Panc1 (cell line): ENCODE results near the gene USP40. TPM values are rescaled to one million over a fixed set of nuclear protein-coding genes. Genes with fewer than 3 reads are reported as not detected.

ENCODE experiments used
- ATAC-seq: fragments of 200-7000 bp; cut with Tn5 transposase; 2 replicates; pipeline ENCODE4 v1.9.1; 2020; ENCODE audit warnings: mild to moderate bottlenecking, moderate library complexity
- BruUV-seq: library from RNA; stranded (reverse); fragments of 400-500 nt; replicated peaks from 2 replicates; lab custom pipeline; 2021; lab: Mats Ljungman, UMichigan
- CTCF ChIA-PET: fragments of 300-600 bp; sonication (Branson Sonifier 250); formaldehyde crosslinking; loops from one replicate; lab custom pipeline; 2022; ENCODE audit warnings: antibody characterized with exemption; lab: Charles Lee
- POLR2A ChIA-PET: fragments of 300-600 bp; sonication (Branson Sonifier 250); formaldehyde crosslinking; loops from one replicate; lab custom pipeline; 2022; ENCODE audit warnings: antibody characterized with exemption; lab: Charles Lee
- DNase-seq: peaks from one replicate; pipeline ENCODE4 v3.0.0-alpha.2; 2010; ENCODE audit warnings: low read depth, low spot score
- H3K27ac ChIP-seq: 2 replicates; pipeline ENCODE4 v1.5.1; 2011; ENCODE audit warnings: mild to moderate bottlenecking, low read length, inconsistent platforms
- H3K27me3 ChIP-seq: fragments of 200-500 bp; sonication (Bioruptor generic); 2 replicates; pipeline ENCODE4 v1.6.0; 2014; ENCODE audit warnings: low read length, inconsistent platforms; ENCODE audit not compliant: control insufficient read depth, insufficient read depth
- H3K36me3 ChIP-seq: fragments of 200-500 bp; sonication (Bioruptor generic); 2 replicates; pipeline ENCODE4 v1.5.1; 2014; ENCODE audit warnings: inconsistent platforms, mild to moderate bottlenecking, low read length, moderate library complexity; ENCODE audit not compliant: control insufficient read depth, insufficient read depth
- H3K4me1 ChIP-seq: 2 replicates; pipeline ENCODE4 v1.5.1; 2011; ENCODE audit warnings: inconsistent platforms, mild to moderate bottlenecking, low read length, moderate library complexity; ENCODE audit not compliant: control insufficient read depth, insufficient read depth
- H3K4me3 ChIP-seq, 2 experiments: 2 replicates each; pipeline ENCODE4 v1.5.1; 2011 to 2012; ENCODE audit warnings: low read depth in 2 of 2, low read length in 2 of 2, mild to moderate bottlenecking in 2 of 2, inconsistent platforms in 1 of 2, moderate library complexity in 1 of 2
- H3K9me3 ChIP-seq: fragments of 200-500 bp; sonication (Bioruptor generic); 2 replicates; pipeline ENCODE4 v1.5.1; 2014; ENCODE audit warnings: low read depth, mild to moderate bottlenecking, inconsistent platforms, low read length, moderate library complexity; ENCODE audit not compliant: control insufficient read depth, insufficient read depth
- CTCF ChIP-seq: fragments of 450-650 bp; IDR thresholded peaks from 2 replicates; pipeline ENCODE4 v1.5.1; 2017; ENCODE audit warnings: mild to moderate bottlenecking
- POLR2AphosphoS5 ChIP-seq: IDR thresholded peaks from 2 replicates; pipeline ENCODE4 v1.6.1; 2012; ENCODE audit warnings: mild to moderate bottlenecking, low read depth, low read length, moderate library complexity
- REST ChIP-seq, 2 experiments: IDR thresholded peaks; 2 replicates each; pipeline ENCODE4 v1.6.1; 2011 to 2012; ENCODE audit warnings: low read depth in 2 of 2, control low read depth in 1 of 2, low read length in 1 of 2, mild to moderate bottlenecking in 1 of 2, moderate library complexity in 1 of 2; ENCODE audit not compliant: insufficient read depth in 1 of 2
- SIN3A ChIP-seq: IDR thresholded peaks from 2 replicates; pipeline ENCODE4 v1.6.1; 2012; ENCODE audit warnings: low read depth, mild to moderate bottlenecking, low read length, moderate library complexity, borderline replicate concordance; ENCODE audit not compliant: insufficient read depth
- TCF7L2 ChIP-seq: IDR thresholded peaks from 2 replicates; pipeline ENCODE4 v1.6.1; 2011; ENCODE audit warnings: mild to moderate bottlenecking, low read depth, low read length, inconsistent platforms
- in situ Hi-C: cut with HindIII; loops from 2 replicates; pipeline ENCODE4 v1.10.0; 2016; ENCODE audit warnings: low sequenced_read_pairs, low pct_unique_long_range_greater_than_20kb
- intact Hi-C: fragments of 100-400 bp; cut with micrococcal nuclease; formaldehyde crosslinking; loops from one replicate; pipeline ENCODE4 v1.10.0; 2022; ENCODE audit not compliant: unreplicated experiment
- total RNA-seq: library from RNA; stranded (reverse); gene quantifications from one replicate; pipeline ENCODE4 v1.2.1, GENCODE V29; 2021; ENCODE audit not compliant: unreplicated experiment

Gene USP40
- total RNA-seq, 1 experiment from 2014 or later = 26.6 TPM

GRCh38 chr2:233491326-233491725 lies 75.3 kb downstream of the USP40 start:
- H3K9me3 ChIP-seq = no peaks in the 10 kb centered on the region
- intact Hi-C loops = no loop called here
- DNase-seq (no peak), ATAC-seq (no peak)
- H3K4me1 ChIP-seq = peaks cover 18% of the 10 kb centered on the region
- ChIA-PET CTCF (no interaction called here), POLR2A (no interaction called here)
- H3K36me3 ChIP-seq = peaks cover 5% of the 10 kb centered on the region; the same call in 1 of the 2 replicates
- no TSS peak for BruUV-seq
- no peaks in the 10 kb centered on the region for H3K27me3 ChIP-seq
- no peak overlapping the region for H3K4me3 ChIP-seq
- no peak for TF ChIP-seq POLR2AphosphoS5
- TF ChIP-seq SIN3A = no peak
- TF ChIP-seq CTCF = no peak
- TF ChIP-seq TCF7L2 = no peak
- TF ChIP-seq REST (IDR thresholded peaks at IDR 0.05; ENCODE audit: insufficient read depth in 1 of 2, low read depth in 2 of 2, low read length in 1 of 2) = no peak
- in situ Hi-C loops = no loop called here
- peak overlapping the region; percentile 61; the same call in 1 of the 2 replicates for H3K27ac ChIP-seq

GRCh38 chr2:233490831-233491230 lies 75.8 kb downstream of the USP40 start:
- Histone ChIP-seq H3K4me1 (peaks cover 21% of the 10 kb centered on the region), H3K27me3 (no peaks in the 10 kb centered on the region)
- CTCF ChIA-PET = no interaction called here

More at GRCh38 chr2:233490831-233491230, 75.8 kb downstream of the USP40 start:
- Histone ChIP-seq H3K27ac (peak overlapping the region; percentile 61; the same call in 1 of the 2 replicates), H3K9me3 (no peaks in the 10 kb centered on the region), H3K36me3 (0 out of 2 replicates have a peak, but pooled peaks cover 3% of the 10 kb centered on the region), H3K4me3 (no peak overlapping the region)
- in situ Hi-C loops = no loop called here
- no TSS peak for BruUV-seq
- intact Hi-C loops = no loop called here
- ATAC-seq (no peak), DNase-seq (no peak)
- POLR2A ChIA-PET = no interaction called here
- no peak for TF ChIP-seq REST (IDR thresholded peaks at IDR 0.05; ENCODE audit: insufficient read depth in 1 of 2, low read depth in 2 of 2, low read length in 1 of 2)
- no peak for TF ChIP-seq SIN3A
- no peak for TF ChIP-seq POLR2AphosphoS5
- no peak for TF ChIP-seq TCF7L2
- no peak for TF ChIP-seq CTCF
